ENCODE results near the gene IL1RN.
"Not testable (repeated sequence)": the region's sequence is repeated elsewhere in the genome, so short reads cannot be mapped to it uniquely, and the experiment has no call there.

The IL1RN gene

GRCh38 chr2:113126845-113127645, at the start of gene IL1RN:
Gene IL1RN (plus strand): TSS chr2:113127598. CDS start chr2:113127625, 27 bp downstream.
- DNase-seq (ENCODE audit: low read depth, low spot score): no peak

- no peak for DNase-seq (ENCODE audit: low read depth, low spot score)
These were observed 49.5 kb upstream of the IL1RN start for GRCh38 chr2:113077921-113078320.

- DNase-seq (ENCODE audit: low read depth, low spot score): no peak
These were observed 49.0 kb upstream of the IL1RN start for GRCh38 chr2:113078350-113078839.

- DNase-seq (ENCODE audit: low read depth, low spot score): no peak
These were observed 48.3 kb upstream of the IL1RN start for GRCh38 chr2:113079131-113079530.

GRCh38 chr2:113080134-113080533, 47.3 kb upstream of the IL1RN start:
- no peak for DNase-seq (ENCODE audit: low read depth, low spot score)

- no peak for DNase-seq (ENCODE audit: low read depth, low spot score)
These were observed 45.7 kb upstream of the IL1RN start for GRCh38 chr2:113081488-113082210.

- no peak for DNase-seq (ENCODE audit: low read depth, low spot score)
These were observed 44.1 kb upstream of the IL1RN start for GRCh38 chr2:113083296-113083695.

GRCh38 chr2:113084249-113085000, 43.0 kb upstream of the IL1RN start:
- no peak for DNase-seq (ENCODE audit: low read depth, low spot score)

GRCh38 chr2:113085542-113085941, 41.9 kb upstream of the IL1RN start:
- no peak for DNase-seq (ENCODE audit: low read depth, low spot score)

GRCh38 chr2:113088213-113088992, 39.0 kb upstream of the IL1RN start:
- no peak for DNase-seq (ENCODE audit: low read depth, low spot score)

GRCh38 chr2:113089916-113090315, 37.5 kb upstream of the IL1RN start:
- DNase-seq (ENCODE audit: low read depth, low spot score): no peak

GRCh38 chr2:113091231-113091896, 36.0 kb upstream of the IL1RN start:
- no peak for DNase-seq (ENCODE audit: low read depth, low spot score)

- no peak for DNase-seq (ENCODE audit: low read depth, low spot score)
These were observed 34.4 kb upstream of the IL1RN start for GRCh38 chr2:113092864-113093612.

GRCh38 chr2:113093613-113093977, 33.8 kb upstream of the IL1RN start:
- DNase-seq (ENCODE audit: low read depth, low spot score): no peak

GRCh38 chr2:113096306-113096705, 31.1 kb upstream of the IL1RN start:
- not testable (repeated sequence) for DNase-seq (ENCODE audit: low read depth, low spot score)

- not testable (repeated sequence) for DNase-seq (ENCODE audit: low read depth, low spot score)
These were observed 30.4 kb upstream of the IL1RN start for GRCh38 chr2:113096842-113097618.

GRCh38 chr2:113098041-113098440, 29.4 kb upstream of the IL1RN start:
- DNase-seq (ENCODE audit: low read depth, low spot score): no peak

GRCh38 chr2:113098532-113098931, 28.9 kb upstream of the IL1RN start:
- no peak for DNase-seq (ENCODE audit: low read depth, low spot score)

GRCh38 chr2:113102133-113102532, 25.3 kb upstream of the IL1RN start:
- no peak for DNase-seq (ENCODE audit: low read depth, low spot score)
